ENCODE results near the gene SDF2.
A peak's percentile ranks its signal among the peaks of the same experiment; 100 is the strongest.

Gene SDF2

DNA sequence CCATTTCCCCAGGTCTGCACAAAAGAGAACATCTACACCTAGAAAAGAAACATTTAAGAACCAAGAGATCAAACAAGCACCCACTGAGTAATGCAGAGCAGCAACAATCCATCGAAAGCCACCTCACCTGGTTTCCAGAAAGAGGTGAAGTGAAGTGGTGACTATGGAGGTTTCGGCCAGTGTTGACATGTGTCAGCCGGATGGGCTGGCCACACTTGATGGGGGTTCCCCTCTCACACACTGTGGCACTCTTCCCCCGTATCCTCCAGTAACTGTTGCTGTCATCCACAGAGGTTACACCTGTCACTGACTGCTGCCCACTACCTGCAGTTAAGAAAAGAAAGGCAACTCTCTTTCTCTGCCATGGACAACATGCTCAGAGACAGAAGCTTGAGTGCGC, 6.5 kb downstream of the SDF2 start:
- DNase-seq (ENCODE audit: low spot score) = no peak
- in situ Hi-C loops (cut with MboI; ENCODE audit: low pct_unique_long_range_greater_than_20kb, low sequenced_read_pairs, unreplicated experiment) = no loop called here
- no peak for TF ChIP-seq CTCF (IDR thresholded peaks at IDR 0.05; ENCODE audit: extremely low read depth, insufficient read depth, missing control alignments)

- in situ Hi-C loops (cut with MboI; ENCODE audit: low pct_unique_long_range_greater_than_20kb, low sequenced_read_pairs, unreplicated experiment) = no loop called here
- no peak for TF ChIP-seq CTCF (IDR thresholded peaks at IDR 0.05; ENCODE audit: extremely low read depth, insufficient read depth, missing control alignments)
- no peak for DNase-seq (ENCODE audit: low spot score)
Observed at GRCh38 chr17:28648698-28649097, 13.0 kb downstream of the SDF2 start.

- in situ Hi-C loops (cut with MboI; ENCODE audit: low pct_unique_long_range_greater_than_20kb, low sequenced_read_pairs, unreplicated experiment) = no loop called here
- no peak for DNase-seq (ENCODE audit: low spot score)
- no peak for TF ChIP-seq CTCF (IDR thresholded peaks at IDR 0.05; ENCODE audit: extremely low read depth, insufficient read depth, missing control alignments)
Observed at GRCh38 chr17:28646039-28646754, 15.5 kb downstream of the SDF2 start.

DNA sequence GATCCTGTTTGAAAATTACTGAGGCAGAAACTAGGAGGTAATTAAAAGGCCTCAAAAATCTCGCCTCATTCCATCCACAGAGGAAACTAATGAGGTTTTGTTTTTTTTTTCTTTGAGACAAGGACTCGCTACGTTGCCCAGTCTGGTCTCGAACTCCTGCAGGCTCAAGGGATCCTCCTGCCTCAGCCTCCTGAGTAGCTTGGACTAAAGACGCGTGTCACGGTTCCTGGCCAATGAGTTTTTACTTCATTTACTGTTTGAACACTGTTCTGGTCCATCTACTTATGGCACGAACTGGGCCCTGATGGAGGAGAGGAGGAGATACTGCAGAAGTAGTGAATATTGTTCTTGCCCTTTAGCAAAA, 16.1 kb downstream of the SDF2 start:
- DNase-seq (ENCODE audit: low spot score) = no peak
- TF ChIP-seq CTCF (IDR thresholded peaks at IDR 0.05; ENCODE audit: extremely low read depth, insufficient read depth, missing control alignments) = no peak
- in situ Hi-C loops (cut with MboI; ENCODE audit: low pct_unique_long_range_greater_than_20kb, low sequenced_read_pairs, unreplicated experiment) = no loop called here

DNA sequence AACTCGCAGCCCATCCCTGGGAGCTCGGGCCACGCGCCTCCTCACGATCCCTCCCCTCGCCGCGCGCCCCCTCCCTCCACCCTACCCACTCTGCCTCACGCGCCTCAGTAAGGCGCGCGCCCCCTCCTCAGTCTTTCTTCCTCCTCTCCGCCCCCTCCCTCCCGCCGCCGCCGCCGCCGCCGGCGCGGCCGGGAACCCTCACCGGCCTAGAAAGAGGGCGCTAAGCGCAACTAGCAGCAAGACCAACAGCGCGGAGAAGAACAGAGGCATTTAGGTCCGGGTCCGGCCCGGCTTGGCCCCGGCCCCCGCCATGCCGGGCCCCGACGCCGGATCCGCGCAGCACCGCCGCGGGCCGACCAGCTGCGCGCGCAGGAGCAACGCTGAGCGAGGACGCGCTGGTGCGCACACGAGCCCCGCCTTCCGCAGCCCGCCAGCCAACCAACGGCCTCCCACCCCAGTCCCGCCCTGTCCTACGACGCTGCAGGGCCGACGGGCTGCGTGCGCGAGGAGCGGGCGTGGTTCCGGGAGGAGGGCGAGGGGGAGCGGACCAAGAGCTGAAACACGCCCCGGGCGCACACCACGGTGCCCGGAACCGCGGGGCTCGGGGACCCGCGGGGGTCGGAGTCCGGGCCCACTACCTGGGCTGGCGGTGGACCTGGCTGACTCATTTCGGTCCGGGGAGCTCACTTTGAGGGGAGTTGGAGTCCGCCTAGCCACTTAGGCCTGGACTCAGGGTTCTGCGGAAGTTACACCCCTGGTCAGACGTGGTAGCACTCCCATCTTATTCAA, 16.7 kb downstream of the SDF2 start, which contains the start of gene BLTP2:
TSS of gene BLTP2 (minus strand) at position 372 of the 789 bp plus-strand sequence. CDS start at position 270, 102 bp downstream.
- no peak for TF ChIP-seq CTCF (IDR thresholded peaks at IDR 0.05; ENCODE audit: extremely low read depth, insufficient read depth, missing control alignments)
- in situ Hi-C loops (cut with MboI; ENCODE audit: low pct_unique_long_range_greater_than_20kb, low sequenced_read_pairs, unreplicated experiment) = no loop called here
- DNase-seq (ENCODE audit: low spot score) = peak; percentile 99

- in situ Hi-C loops (cut with MboI; ENCODE audit: low pct_unique_long_range_greater_than_20kb, low sequenced_read_pairs, unreplicated experiment) = no loop called here
- peak; percentile 64 for DNase-seq (ENCODE audit: low spot score)
- peak; percentile 39 for TF ChIP-seq CTCF (IDR thresholded peaks at IDR 0.05; ENCODE audit: extremely low read depth, insufficient read depth, missing control alignments)
Observed at GRCh38 chr17:28643983-28644786, 17.5 kb downstream of the SDF2 start.

Measured in GM13977 (cell line).